HEK293 (cell line): Measurements from ENCODE around the gene TACC2.

Experiments used
- CTCF ChIA-PET: fragments of 350-600 bp; formaldehyde crosslinking; extraction: SDS; loops from one replicate; lab custom pipeline; 2021; ENCODE audit warnings: antibody characterized with exemption; lab: Yijun Ruan, JAX
- POLR2A ChIA-PET: fragments of 300-600 bp; formaldehyde crosslinking; extraction: SDS; loops from one replicate; lab custom pipeline; 2020; ENCODE audit warnings: antibody characterized with exemption, inconsistent platforms; lab: Yijun Ruan, JAX
- H3K27ac ChIP-seq: fragments of 200-500 bp; sonication (Bioruptor generic); 2 replicates; pipeline ENCODE4 v1.5.1; 2014; ENCODE audit warnings: low read depth, low read length, control low read depth, inconsistent platforms; ENCODE audit errors: extremely low read depth
- H3K36me3 ChIP-seq, 2 experiments: fragments of 200-500 bp in 1 of 2; sonication (Bioruptor generic) in 1 of 2; 1 replicate in 1 of 2; 2 replicates in 1 of 2; pipeline ENCODE4 v1.5.1; 2014 to 2017; ENCODE audit warnings: inconsistent platforms in 2 of 2, low read length in 2 of 2; ENCODE audit not compliant: control insufficient read depth in 2 of 2, insufficient read depth in 1 of 2
- H3K4me1 ChIP-seq: fragments of 200-500 bp; sonication (Bioruptor generic); 2 replicates; pipeline ENCODE4 v1.5.1; 2014; ENCODE audit warnings: mild to moderate bottlenecking, low read length, inconsistent platforms; ENCODE audit not compliant: control insufficient read depth, insufficient read depth
- H3K4me3 ChIP-seq: 2 replicates; pipeline ENCODE4 v1.5.1; 2011; ENCODE audit warnings: low read depth, mild to moderate bottlenecking, control low read depth, low read length, moderate library complexity
- H3K9me3 ChIP-seq: fragments of 200-500 bp; sonication (Bioruptor generic); 2 replicates; pipeline ENCODE4 v1.5.1; 2014; ENCODE audit warnings: low read depth, low read length, inconsistent platforms; ENCODE audit not compliant: control insufficient read depth, insufficient read depth
- EGR2 ChIP-seq: fragments of 450-650 bp; formaldehyde crosslinking; IDR thresholded peaks from 2 replicates; pipeline ENCODE4 v1.5.1; 2016; ENCODE audit warnings: low read depth, missing biosample characterization, missing genetic modification characterization
- FEZF1 ChIP-seq: fragments of 450-650 bp; formaldehyde crosslinking; IDR thresholded peaks from 2 replicates; pipeline ENCODE4 v1.5.1; 2016; ENCODE audit warnings: missing biosample characterization, missing genetic modification characterization
- OSR2 ChIP-seq: fragments of 450-650 bp; formaldehyde crosslinking; IDR thresholded peaks from 2 replicates; pipeline ENCODE4 v1.5.1; 2016; ENCODE audit warnings: missing biosample characterization, missing genetic modification characterization
- SP3 ChIP-seq: fragments of 450-650 bp; formaldehyde crosslinking; IDR thresholded peaks from 2 replicates; pipeline ENCODE4 v1.5.1; 2016; ENCODE audit warnings: missing biosample characterization, missing genetic modification characterization
- SP7 ChIP-seq: fragments of 450-650 bp; formaldehyde crosslinking; IDR thresholded peaks from 2 replicates; pipeline ENCODE4 v1.5.1; 2016; ENCODE audit warnings: missing biosample characterization, missing genetic modification characterization
- ZNF2 ChIP-seq: fragments of 450-650 bp; formaldehyde crosslinking; IDR thresholded peaks from 2 replicates; pipeline ENCODE4 v1.5.1; 2016; ENCODE audit warnings: missing biosample characterization, missing genetic modification characterization
- ZNF221 ChIP-seq: fragments of 450-650 bp; formaldehyde crosslinking; IDR thresholded peaks from 2 replicates; pipeline ENCODE4 v1.5.1; 2017; ENCODE audit warnings: missing biosample characterization, missing genetic modification characterization, borderline replicate concordance
- ZNF23 ChIP-seq: fragments of 450-650 bp; formaldehyde crosslinking; IDR thresholded peaks from 2 replicates; pipeline ENCODE4 v1.5.1; 2016; ENCODE audit warnings: missing biosample characterization, missing genetic modification characterization, borderline replicate concordance
- ZNF311 ChIP-seq: fragments of 450-650 bp; formaldehyde crosslinking; IDR thresholded peaks from 2 replicates; pipeline ENCODE4 v1.5.1; 2017; ENCODE audit warnings: missing biosample characterization, missing genetic modification characterization, borderline replicate concordance
- ZNF324 ChIP-seq: fragments of 450-650 bp; formaldehyde crosslinking; IDR thresholded peaks from 2 replicates; pipeline ENCODE4 v1.5.1; 2016; ENCODE audit warnings: missing biosample characterization, missing genetic modification characterization
- ZNF354C ChIP-seq: fragments of 450-650 bp; formaldehyde crosslinking; IDR thresholded peaks from 2 replicates; pipeline ENCODE4 v1.5.1; 2016; ENCODE audit warnings: missing biosample characterization, missing genetic modification characterization, low read depth, borderline replicate concordance
- ZNF404 ChIP-seq: fragments of 450-650 bp; formaldehyde crosslinking; IDR thresholded peaks from 2 replicates; pipeline ENCODE4 v1.5.1; 2017; ENCODE audit warnings: missing biosample characterization, missing genetic modification characterization
- ZNF548 ChIP-seq: fragments of 450-650 bp; formaldehyde crosslinking; IDR thresholded peaks from 2 replicates; pipeline ENCODE4 v1.5.1; 2016; ENCODE audit warnings: missing biosample characterization, missing genetic modification characterization
- ZNF600 ChIP-seq: fragments of 450-650 bp; formaldehyde crosslinking; IDR thresholded peaks from 2 replicates; pipeline ENCODE4 v1.5.1; 2016; ENCODE audit warnings: missing biosample characterization, missing genetic modification characterization
- ZNF670 ChIP-seq: fragments of 450-650 bp; formaldehyde crosslinking; IDR thresholded peaks from 2 replicates; pipeline ENCODE4 v1.5.1; 2016; ENCODE audit warnings: missing biosample characterization, missing genetic modification characterization, low read depth
- ZNF843 ChIP-seq: fragments of 450-650 bp; formaldehyde crosslinking; IDR thresholded peaks from 2 replicates; pipeline ENCODE4 v1.5.1; 2016; ENCODE audit warnings: missing biosample characterization, missing genetic modification characterization
- ZSCAN18 ChIP-seq: fragments of 450-650 bp; formaldehyde crosslinking; IDR thresholded peaks from 2 replicates; pipeline ENCODE4 v1.5.1; 2016; ENCODE audit warnings: missing biosample characterization, missing genetic modification characterization
- ZSCAN5A ChIP-seq: fragments of 450-650 bp; formaldehyde crosslinking; IDR thresholded peaks from 2 replicates; pipeline ENCODE4 v1.5.1; 2016; ENCODE audit warnings: missing biosample characterization, missing genetic modification characterization
- TF ChIP-seq, protein P1 (sequence below): fragments of 450-650 bp; formaldehyde crosslinking; conservative IDR thresholded peaks from 2 replicates; pipeline ENCODE4 v1.5.1; 2016; ENCODE audit warnings: low read depth, missing biosample characterization, missing genetic modification characterization
- TF ChIP-seq, protein P2 (sequence below): fragments of 450-650 bp; formaldehyde crosslinking; IDR thresholded peaks from 2 replicates; pipeline ENCODE4 v1.5.1; 2016; ENCODE audit warnings: missing biosample characterization, missing genetic modification characterization
- TF ChIP-seq, protein P3 (sequence below): fragments of 450-650 bp; formaldehyde crosslinking; IDR thresholded peaks from 2 replicates; pipeline ENCODE4 v1.5.1; 2016; ENCODE audit warnings: missing biosample characterization, missing genetic modification characterization
- TF ChIP-seq, protein P4 (sequence below): fragments of 450-650 bp; formaldehyde crosslinking; IDR thresholded peaks from 2 replicates; pipeline ENCODE4 v1.5.1; 2016; ENCODE audit warnings: missing biosample characterization, missing genetic modification characterization

The TACC2 gene

GRCh38 chr10:121942749-121943416 is 46.1 kb upstream of the TACC2 start:
- Histone ChIP-seq H3K4me3 (no peak overlapping the region), H3K9me3 (no peaks in the 10 kb centered on the region), H3K27ac (no peak overlapping the region), H3K36me3 (no peaks in the 10 kb centered on the region), H3K4me1 (no peaks in the 10 kb centered on the region)
- ChIA-PET CTCF (no interaction called here), POLR2A (no interaction called here)
- TF ChIP-seq ZNF404 (tag by site-specific recombination) (no peak), ZNF600 (tag by site-specific recombination) (0 out of 2 replicates have a peak, but pooled peaks have one; percentile 29), ZNF354C (no peak), ZNF548 (tag by site-specific recombination) (no peak), ZNF2 (no peak), ZNF670 (tag by site-specific recombination) (no peak), SP7 (0 out of 2 replicates have a peak, but pooled peaks have one; percentile 22), OSR2 (tag by site-specific recombination) (no peak), SP3 (tag by site-specific recombination) (0 out of 2 replicates have a peak, but pooled peaks have one; percentile 13), ZNF843 (tag by site-specific recombination) (no peak), ZNF23 (tag by site-specific recombination) (no peak), ZNF311 (tag by site-specific recombination) (no peak), ZNF324 (tag by site-specific recombination) (no peak), EGR2 (tag by site-specific recombination) (0 out of 2 replicates have a peak, but pooled peaks have one; percentile 9), ZSCAN18 (tag by site-specific recombination) (no peak), FEZF1 (no peak), ZSCAN5A (tag by site-specific recombination) (no peak), ZNF221 (tag by site-specific recombination) (no peak)
- TF ChIP-seq, protein P1, sequence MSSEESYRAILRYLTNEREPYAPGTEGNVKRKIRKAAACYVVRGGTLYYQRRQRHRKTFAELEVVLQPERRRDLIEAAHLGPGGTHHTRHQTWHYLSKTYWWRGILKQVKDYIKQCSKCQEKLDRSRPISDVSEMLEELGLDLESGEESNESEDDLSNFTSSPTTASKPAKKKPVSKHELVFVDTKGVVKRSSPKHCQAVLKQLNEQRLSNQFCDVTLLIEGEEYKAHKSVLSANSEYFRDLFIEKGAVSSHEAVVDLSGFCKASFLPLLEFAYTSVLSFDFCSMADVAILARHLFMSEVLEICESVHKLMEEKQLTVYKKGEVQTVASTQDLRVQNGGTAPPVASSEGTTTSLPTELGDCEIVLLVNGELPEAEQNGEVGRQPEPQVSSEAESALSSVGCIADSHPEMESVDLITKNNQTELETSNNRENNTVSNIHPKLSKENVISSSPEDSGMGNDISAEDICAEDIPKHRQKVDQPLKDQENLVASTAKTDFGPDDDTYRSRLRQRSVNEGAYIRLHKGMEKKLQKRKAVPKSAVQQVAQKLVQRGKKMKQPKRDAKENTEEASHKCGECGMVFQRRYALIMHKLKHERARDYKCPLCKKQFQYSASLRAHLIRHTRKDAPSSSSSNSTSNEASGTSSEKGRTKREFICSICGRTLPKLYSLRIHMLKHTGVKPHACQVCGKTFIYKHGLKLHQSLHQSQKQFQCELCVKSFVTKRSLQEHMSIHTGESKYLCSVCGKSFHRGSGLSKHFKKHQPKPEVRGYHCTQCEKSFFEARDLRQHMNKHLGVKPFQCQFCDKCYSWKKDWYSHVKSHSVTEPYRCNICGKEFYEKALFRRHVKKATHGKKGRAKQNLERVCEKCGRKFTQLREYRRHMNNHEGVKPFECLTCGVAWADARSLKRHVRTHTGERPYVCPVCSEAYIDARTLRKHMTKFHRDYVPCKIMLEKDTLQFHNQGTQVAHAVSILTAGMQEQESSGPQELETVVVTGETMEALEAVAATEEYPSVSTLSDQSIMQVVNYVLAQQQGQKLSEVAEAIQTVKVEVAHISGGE (tag by site-specific recombination), result no peak
- TF ChIP-seq, protein P2, sequence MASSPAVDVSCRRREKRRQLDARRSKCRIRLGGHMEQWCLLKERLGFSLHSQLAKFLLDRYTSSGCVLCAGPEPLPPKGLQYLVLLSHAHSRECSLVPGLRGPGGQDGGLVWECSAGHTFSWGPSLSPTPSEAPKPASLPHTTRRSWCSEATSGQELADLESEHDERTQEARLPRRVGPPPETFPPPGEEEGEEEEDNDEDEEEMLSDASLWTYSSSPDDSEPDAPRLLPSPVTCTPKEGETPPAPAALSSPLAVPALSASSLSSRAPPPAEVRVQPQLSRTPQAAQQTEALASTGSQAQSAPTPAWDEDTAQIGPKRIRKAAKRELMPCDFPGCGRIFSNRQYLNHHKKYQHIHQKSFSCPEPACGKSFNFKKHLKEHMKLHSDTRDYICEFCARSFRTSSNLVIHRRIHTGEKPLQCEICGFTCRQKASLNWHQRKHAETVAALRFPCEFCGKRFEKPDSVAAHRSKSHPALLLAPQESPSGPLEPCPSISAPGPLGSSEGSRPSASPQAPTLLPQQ (tag by site-specific recombination), result 0 out of 2 replicates have a peak, but pooled peaks have one; percentile 43
- TF ChIP-seq, protein P3, sequence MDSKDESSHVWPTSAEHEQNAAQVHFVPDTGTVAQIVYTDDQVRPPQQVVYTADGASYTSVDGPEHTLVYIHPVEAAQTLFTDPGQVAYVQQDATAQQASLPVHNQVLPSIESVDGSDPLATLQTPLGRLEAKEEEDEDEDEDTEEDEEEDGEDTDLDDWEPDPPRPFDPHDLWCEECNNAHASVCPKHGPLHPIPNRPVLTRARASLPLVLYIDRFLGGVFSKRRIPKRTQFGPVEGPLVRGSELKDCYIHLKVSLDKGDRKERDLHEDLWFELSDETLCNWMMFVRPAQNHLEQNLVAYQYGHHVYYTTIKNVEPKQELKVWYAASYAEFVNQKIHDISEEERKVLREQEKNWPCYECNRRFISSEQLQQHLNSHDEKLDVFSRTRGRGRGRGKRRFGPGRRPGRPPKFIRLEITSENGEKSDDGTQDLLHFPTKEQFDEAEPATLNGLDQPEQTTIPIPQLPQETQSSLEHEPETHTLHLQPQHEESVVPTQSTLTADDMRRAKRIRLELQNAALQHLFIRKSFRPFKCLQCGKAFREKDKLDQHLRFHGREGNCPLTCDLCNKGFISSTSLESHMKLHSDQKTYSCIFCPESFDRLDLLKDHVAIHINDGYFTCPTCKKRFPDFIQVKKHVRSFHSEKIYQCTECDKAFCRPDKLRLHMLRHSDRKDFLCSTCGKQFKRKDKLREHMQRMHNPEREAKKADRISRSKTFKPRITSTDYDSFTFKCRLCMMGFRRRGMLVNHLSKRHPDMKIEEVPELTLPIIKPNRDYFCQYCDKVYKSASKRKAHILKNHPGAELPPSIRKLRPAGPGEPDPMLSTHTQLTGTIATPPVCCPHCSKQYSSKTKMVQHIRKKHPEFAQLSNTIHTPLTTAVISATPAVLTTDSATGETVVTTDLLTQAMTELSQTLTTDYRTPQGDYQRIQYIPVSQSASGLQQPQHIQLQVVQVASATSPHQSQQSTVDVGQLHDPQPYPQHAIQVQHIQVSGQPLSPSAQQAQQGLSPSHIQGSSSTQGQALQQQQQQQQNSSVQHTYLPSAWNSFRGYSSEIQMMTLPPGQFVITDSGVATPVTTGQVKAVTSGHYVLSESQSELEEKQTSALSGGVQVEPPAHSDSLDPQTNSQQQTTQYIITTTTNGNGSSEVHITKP (tag by site-specific recombination), result peak; percentile 60; the same call in 1 of the 2 replicates
- TF ChIP-seq, protein P4, sequence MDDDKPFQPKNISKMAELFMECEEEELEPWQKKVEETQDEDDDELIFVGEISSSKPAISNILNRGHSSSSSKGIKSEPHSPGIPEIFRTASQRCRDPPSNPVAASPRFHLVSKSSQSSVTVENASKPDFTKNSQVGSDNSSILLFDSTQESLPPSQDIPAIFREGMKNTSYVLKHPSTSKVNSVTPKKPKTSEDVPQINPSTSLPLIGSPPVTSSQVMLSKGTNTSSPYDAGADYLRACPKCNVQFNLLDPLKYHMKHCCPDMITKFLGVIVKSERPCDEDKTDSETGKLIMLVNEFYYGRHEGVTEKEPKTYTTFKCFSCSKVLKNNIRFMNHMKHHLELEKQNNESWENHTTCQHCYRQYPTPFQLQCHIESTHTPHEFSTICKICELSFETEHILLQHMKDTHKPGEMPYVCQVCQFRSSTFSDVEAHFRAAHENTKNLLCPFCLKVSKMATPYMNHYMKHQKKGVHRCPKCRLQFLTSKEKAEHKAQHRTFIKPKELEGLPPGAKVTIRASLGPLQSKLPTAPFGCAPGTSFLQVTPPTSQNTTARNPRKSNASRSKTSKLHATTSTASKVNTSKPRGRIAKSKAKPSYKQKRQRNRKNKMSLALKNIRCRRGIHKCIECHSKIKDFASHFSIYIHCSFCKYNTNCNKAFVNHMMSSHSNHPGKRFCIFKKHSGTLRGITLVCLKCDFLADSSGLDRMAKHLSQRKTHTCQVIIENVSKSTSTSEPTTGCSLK (tag by site-specific recombination), result no peak
